GM21390 (cell line): ENCODE measurements around the gene CCDC107.
"Not testable (repeated sequence)": the region's sequence is repeated elsewhere in the genome, so short reads cannot be mapped to it uniquely, and the experiment has no call there.

Source experiments
- ATAC-seq: cut with Tn5 transposase; IDR thresholded peaks from one replicate; pipeline ENCODE4 v1.9.1; 2021; ENCODE audit not compliant: unreplicated experiment

Gene CCDC107

GRCh38 chr9:35637427-35637955, 20.6 kb upstream of the CCDC107 start:
- not testable (repeated sequence) for ATAC-seq

DNA sequence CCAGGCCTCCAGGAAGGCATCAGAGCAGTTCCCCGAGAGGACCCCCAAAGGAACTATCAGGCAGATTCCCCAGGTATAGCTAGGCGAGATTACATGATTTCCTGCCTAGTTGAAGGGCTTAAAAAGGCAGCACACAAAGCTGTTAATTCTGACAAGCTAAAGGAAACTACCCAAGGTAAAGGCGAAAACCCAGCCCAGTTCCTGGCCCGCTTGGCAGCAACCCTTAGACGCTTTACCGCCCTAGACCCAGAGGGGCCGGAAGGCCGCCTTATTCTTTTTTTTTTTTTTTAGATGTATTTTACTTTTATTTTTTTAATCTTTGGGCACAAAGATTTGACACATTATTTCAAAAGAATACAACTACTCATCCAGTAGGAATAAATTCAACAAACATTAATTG, 19.3 kb upstream of the CCDC107 start:
- ATAC-seq: not testable (repeated sequence)

DNA sequence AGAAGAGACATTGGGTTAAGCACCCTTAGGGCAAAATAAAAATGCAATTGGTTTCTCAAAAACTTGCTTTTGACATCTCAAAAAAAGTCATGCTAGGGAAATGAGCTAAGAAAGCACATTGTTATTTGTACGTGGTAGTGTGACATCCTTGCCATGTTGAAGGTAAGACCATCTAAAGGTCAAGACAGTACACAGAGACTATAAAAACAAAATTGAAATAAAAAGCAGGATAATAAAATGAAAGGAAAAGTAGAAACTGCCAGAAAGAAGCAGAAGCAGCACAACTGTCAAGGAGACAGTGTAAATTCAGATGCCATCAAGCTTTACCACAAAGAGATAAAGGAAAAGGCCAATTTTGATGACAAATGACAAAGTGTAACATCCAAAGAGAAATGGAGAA, 18.9 kb upstream of the CCDC107 start:
- ATAC-seq: not testable (repeated sequence)

DNA sequence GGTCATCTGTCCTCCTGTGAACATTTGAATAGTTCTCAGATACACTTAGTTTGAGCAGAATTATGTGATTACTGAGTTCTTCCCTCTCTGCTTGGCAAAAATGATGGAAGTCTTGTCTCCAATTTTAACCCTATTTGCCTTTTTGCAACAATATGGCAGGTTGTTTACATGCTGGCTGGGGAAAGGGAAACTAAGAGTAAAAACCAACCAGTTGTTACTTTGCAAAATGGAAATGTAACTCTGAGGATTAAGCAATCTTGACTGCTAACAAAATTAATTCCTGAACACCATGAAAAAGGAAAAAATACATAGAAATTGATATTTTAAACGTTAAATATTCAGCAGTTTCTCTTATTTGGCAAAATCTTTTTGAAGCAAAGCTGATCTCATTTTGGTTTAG, 18.5 kb upstream of the CCDC107 start:
- no peak for ATAC-seq

DNA sequence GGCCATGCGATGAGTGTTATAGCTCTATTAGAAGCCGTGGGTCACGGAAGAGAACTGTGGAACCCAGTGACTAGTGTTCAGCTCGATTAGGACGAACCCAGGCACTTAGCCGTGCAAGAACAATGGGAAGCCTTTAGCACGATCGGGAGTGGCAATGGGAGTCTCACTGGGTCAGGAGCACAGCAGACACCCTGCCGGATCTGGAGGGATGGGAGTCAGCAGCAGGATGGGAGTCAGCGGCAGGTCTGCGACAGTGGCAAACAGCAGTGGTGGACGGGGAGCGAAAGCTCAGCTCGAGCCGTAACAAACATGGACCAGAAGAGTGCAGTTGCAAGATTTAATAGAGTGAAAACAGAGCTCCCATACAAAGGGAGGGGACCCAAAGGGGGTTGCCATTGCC, 17.7 kb upstream of the CCDC107 start:
- not testable (repeated sequence) for ATAC-seq

GRCh38 chr9:35641478-35641877, 16.6 kb upstream of the CCDC107 start:
- ATAC-seq: not testable (repeated sequence)

DNA sequence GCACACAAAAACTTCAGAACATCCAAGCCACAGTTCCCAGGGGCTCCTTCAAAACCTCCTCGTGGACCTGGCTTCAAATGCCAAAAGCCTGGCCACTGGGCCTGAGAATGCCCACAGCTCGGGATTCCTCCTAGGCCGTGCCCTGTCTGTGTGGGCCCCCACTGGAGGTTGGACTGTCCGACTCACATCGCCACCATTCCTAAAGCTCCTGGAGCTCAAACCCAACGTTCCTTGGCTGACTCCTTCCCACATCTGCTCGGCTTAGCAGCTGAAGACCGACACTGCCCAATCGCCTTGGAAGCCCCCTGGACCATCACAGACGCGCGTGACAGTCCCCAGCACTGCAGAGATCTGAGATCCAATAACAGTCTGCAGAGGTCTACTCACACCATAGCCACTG, 15.0 kb upstream of the CCDC107 start:
- no peak for ATAC-seq

DNA sequence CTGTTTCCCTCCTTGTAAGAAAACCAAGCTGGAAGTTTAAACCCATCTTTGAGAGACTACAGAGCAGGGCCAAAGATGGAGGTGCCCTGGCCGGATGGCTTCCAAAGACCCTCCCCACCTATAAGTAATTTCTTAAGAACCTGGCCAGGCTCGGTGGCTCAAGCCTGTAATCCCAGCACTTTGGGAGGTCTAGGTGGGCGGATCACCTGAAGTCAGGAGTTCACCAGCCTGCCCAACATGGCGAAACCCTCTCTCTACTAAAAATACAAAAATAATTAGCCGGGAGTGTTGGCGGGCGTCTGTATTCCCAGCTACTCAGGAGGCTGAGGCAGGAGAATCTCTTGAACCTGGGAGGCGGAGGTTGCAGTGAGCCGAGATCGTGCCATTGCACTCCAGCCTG, 12.4 kb upstream of the CCDC107 start:
- not testable (repeated sequence) for ATAC-seq

DNA sequence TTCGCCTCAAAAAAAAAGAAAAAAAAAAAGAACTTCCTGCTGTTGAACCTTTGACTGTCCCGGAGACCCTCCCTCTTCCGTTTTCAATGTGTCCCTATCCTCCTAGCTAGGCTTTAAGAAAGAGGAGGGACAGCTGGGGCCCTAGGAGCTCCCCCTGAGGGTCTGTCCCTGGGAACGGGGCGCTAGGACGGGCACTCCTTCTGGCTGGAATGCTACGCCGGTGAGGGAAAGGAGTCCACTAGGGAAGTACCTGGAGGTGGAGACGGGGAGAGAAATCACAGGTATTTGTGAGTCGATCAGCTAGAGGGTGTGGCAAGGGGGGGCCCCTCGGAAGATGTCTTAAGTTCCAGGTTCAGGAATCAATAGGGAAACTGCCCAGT, 11.9 kb upstream of the CCDC107 start:
- ATAC-seq: no peak

DNA sequence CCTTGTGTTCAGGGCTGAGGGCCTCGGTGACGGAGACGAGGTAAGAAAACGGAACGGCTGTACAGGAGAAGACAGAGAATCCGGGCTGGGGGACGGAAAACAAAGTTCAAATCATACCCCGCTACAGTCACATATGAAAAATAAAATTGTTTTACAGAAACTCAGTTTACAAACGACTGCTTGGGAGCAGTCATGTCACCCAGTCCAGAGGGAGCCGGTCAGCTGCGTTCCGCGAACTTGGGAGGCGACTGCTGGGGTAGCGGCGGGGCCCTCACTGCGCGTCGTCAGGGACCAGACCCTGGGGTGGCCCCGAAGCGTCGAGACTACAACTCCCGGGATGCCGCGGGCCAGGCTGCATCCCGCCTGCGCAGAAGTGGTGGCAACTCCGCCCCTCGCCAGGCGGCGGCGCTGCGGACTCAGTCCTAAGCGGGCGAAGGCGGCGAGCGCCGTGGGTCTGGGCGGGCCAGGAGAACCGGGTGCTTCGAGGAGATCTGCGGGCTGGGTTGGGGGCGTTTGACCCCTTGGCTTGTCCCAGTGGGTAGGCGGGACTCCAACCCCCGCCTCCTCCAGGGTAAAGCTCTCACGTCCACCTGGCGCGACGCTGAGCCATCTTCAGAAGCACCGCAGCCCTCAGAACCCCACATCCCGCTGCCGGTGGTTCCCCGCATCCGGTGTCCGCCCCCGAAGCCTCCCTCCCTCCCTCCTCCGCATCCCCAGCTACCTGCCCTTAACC, 11.4 kb upstream of the CCDC107 start:
- peak; percentile 86 for ATAC-seq

- ATAC-seq: no peak
Measured at GRCh38 chr9:35649431-35650340, 8.4 kb upstream of the CCDC107 start.

DNA sequence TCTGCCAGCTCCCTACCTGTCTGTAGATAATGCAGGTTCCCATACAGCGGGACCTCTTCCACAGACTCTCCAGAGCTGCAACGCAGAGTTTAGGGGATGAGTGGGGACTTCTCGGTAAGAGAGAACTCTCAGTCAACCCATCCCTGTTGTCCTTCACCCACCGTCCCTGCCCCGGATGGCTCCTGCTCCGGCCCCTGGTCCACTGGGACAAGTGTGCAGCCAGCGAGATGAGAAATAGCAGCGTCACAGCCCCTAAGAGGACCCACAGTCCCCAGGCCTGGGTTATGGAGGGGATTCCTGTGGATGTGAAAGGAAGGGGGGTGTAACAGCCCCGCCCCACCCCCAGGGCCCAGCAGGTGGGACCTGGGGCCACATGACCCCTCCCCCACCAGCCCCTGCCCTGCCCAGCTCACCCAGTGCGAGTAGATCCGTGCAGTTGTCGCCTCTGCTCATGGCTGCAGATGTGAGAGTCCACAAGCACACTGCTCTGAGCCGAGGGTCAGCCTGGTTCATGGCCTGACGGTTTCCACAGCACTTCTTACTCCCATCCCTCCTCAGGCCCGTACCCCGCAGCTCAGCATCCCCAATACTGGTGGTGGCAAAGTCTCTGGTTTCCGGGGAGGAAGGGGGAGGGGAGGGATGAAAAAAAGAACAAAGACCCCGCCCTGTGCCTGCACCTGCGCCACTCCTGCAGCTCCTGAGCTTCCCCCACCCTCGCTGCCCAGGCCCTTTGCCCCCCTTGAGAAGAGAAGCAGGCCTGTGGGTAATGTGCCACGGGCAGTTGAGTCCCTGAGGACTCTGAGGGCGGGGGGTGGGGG, 7.5 kb upstream of the CCDC107 start, which contains the start of gene SIT1:
Gene SIT1, minus strand, starts transcription at position 591 of the 818 bp plus-strand sequence. Its CDS starts 78 bp downstream, at position 513.
- ATAC-seq: no peak

- no peak for ATAC-seq
Measured at GRCh38 chr9:35651956-35652828, 5.9 kb upstream of the CCDC107 start.

DNA sequence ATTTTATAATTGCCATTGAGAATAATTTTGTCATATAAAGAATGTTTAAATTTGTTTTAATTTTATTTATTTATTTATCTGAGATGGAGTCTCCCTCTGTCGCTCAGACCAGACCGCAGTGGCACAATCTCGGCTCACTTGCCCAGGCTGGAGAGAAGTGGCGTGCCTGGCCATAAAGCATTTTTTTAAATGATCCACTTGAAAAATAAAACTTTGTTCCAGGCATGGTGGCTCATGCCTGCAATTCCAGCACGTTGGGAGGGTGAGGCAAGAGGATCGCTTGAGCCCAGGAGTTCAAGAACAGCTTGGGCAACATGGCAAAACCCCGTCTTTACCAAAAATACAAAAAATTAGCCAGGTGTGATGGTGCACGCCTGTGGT, 5.3 kb upstream of the CCDC107 start:
- no peak for ATAC-seq

DNA sequence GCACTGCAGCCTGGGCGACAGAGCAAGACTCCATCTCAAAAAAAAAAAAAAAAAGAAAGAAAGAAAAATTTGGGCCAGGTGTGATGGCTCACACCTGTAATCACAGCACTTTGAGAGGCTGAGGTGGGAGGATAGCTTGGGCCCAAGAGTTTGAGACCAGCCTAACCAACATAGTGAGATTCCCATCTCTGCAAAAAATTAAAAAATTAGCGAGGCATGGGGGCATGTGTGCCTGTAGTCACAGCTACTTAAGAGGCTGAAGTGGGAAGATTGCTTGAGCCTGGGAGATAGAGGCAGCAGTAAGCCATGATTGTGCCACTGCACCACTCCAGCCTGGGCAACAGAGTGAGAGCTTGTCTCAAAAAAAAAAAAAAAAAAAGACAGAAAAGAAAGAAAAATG, 4.5 kb upstream of the CCDC107 start:
- ATAC-seq: no peak

DNA sequence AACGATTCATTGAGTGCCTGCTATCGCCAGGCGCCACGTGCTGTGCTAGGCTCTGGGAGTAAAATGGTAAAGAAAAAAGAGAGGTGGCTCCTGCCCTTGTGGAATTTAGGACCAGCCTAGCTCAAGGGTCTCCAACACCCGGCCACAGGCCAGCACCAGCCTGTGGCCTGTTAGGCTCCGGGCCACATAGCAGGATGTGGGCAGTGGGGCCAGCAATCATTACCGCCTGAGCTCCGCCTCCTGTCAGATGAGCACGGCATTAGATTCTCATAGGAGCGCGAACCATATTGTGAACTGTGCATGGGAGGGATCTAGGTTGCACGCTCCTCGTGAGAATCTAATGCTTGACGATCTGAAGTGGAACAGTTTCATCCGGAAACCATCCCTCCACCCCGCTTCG, 1.7 kb upstream of the CCDC107 start:
- no peak for ATAC-seq

GRCh38 chr9:35656831-35657545, 1.1 kb upstream of the CCDC107 start:
- no peak for ATAC-seq

GRCh38 chr9:35657546-35658136, 451 bp upstream of the CCDC107 start, which contains the start of gene RMRP:
RMRP (minus strand) TSS chr9:35658019.
- peak; percentile 84 for ATAC-seq

- no peak for ATAC-seq
Measured at GRCh38 chr9:35658968-35659220, 802 bp downstream of the CCDC107 start.
